ENCODE data around the gene LMBR1. TPM values are rescaled to one million over a fixed set of nuclear protein-coding genes. Genes with fewer than 3 reads are reported as not detected.

The LMBR1 gene
- total and polyA plus RNA-seq, 2 of the 13 experiments (the other 11 are each of a cell fraction or from before 2014, with no cell fraction given) = 20.9 to 39.6 TPM

- TF ChIP-seq, protein P1, sequence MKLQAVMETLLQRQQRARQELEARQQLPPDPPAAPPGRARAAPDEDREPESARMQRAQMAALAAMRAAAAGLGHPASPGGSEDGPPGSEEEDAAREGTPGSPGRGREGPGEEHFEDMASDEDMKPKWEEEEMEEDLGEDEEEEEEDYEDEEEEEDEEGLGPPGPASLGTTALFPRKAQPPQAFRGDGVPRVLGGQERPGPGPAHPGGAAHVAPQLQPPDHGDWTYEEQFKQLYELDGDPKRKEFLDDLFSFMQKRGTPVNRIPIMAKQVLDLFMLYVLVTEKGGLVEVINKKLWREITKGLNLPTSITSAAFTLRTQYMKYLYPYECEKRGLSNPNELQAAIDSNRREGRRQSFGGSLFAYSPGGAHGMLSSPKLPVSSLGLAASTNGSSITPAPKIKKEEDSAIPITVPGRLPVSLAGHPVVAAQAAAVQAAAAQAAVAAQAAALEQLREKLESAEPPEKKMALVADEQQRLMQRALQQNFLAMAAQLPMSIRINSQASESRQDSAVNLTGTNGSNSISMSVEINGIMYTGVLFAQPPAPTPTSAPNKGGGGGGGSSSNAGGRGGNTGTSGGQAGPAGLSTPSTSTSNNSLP (IDR thresholded peaks at IDR 0.05; ENCODE audit: low read depth, low read length) = no peak
- TF ChIP-seq NFE2L2 (IDR thresholded peaks at IDR 0.05; ENCODE audit: low read length) = no peak
- no peak for TF ChIP-seq SIX4 (CRISPR knock-in tag; IDR thresholded peaks at IDR 0.05)
- no peak; the same call in 1 of the 2 replicates for TF ChIP-seq NFE2L1 (CRISPR knock-in tag; IDR thresholded peaks at IDR 0.05; ENCODE audit: borderline replicate concordance)
- TF ChIP-seq, protein P2, sequence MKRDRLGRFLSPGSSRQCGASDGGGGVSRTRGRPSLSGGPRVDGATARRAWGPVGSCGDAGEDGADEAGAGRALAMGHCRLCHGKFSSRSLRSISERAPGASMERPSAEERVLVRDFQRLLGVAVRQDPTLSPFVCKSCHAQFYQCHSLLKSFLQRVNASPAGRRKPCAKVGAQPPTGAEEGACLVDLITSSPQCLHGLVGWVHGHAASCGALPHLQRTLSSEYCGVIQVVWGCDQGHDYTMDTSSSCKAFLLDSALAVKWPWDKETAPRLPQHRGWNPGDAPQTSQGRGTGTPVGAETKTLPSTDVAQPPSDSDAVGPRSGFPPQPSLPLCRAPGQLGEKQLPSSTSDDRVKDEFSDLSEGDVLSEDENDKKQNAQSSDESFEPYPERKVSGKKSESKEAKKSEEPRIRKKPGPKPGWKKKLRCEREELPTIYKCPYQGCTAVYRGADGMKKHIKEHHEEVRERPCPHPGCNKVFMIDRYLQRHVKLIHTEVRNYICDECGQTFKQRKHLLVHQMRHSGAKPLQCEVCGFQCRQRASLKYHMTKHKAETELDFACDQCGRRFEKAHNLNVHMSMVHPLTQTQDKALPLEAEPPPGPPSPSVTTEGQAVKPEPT (CRISPR knock-in tag; IDR thresholded peaks at IDR 0.05; ENCODE audit: low read depth) = peak; percentile 100
- TF ChIP-seq, protein P3, sequence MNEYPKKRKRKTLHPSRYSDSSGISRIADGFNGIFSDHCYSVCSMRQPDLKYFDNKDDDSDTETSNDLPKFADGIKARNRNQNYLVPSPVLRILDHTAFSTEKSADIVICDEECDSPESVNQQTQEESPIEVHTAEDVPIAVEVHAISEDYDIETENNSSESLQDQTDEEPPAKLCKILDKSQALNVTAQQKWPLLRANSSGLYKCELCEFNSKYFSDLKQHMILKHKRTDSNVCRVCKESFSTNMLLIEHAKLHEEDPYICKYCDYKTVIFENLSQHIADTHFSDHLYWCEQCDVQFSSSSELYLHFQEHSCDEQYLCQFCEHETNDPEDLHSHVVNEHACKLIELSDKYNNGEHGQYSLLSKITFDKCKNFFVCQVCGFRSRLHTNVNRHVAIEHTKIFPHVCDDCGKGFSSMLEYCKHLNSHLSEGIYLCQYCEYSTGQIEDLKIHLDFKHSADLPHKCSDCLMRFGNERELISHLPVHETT (CRISPR knock-in tag; conservative IDR thresholded peaks at IDR 0.05) = no peak; the same call in 1 of the 2 replicates
- TF ChIP-seq NFKBIZ (CRISPR knock-in tag; IDR thresholded peaks at IDR 0.05) = no peak
- no peak for TF ChIP-seq ZKSCAN5 (CRISPR knock-in tag; IDR thresholded peaks at IDR 0.05)
- TF ChIP-seq PRDM4 (CRISPR knock-in tag; IDR thresholded peaks at IDR 0.05; ENCODE audit: borderline replicate concordance) = no peak
- TF ChIP-seq GABPB1 (CRISPR knock-in tag; IDR thresholded peaks at IDR 0.05) = peak; percentile 76
- no peak for TF ChIP-seq ARNT (IDR thresholded peaks at IDR 0.05)
- TF ChIP-seq GTF2F1 (IDR thresholded peaks at IDR 0.05; ENCODE audit: low read length) = no peak
- TF ChIP-seq, protein P4, sequence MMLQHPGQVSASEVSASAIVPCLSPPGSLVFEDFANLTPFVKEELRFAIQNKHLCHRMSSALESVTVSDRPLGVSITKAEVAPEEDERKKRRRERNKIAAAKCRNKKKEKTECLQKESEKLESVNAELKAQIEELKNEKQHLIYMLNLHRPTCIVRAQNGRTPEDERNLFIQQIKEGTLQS (CRISPR knock-in tag; IDR thresholded peaks at IDR 0.05) = no peak
- 0 out of 2 replicates have a peak, but pooled peaks have one; percentile 46 for TF ChIP-seq ZNF598 (CRISPR knock-in tag; IDR thresholded peaks at IDR 0.05; ENCODE audit: borderline replicate concordance)
- TF ChIP-seq RAD21 (CRISPR knock-in tag; IDR thresholded peaks at IDR 0.05) = peak; percentile 38; the same call in 1 of the 2 replicates
- no peak for TF ChIP-seq TCF7 (IDR thresholded peaks at IDR 0.05; ENCODE audit: low read depth)
- peak; percentile 23 for TF ChIP-seq ZNF781 (CRISPR knock-in tag; IDR thresholded peaks at IDR 0.05; ENCODE audit: borderline replicate concordance, not compliant biosample characterization)
- TF ChIP-seq, protein P5, sequence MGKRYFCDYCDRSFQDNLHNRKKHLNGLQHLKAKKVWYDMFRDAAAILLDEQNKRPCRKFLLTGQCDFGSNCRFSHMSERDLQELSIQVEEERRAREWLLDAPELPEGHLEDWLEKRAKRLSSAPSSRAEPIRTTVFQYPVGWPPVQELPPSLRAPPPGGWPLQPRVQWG (CRISPR knock-in tag; IDR thresholded peaks at IDR 0.05; ENCODE audit: borderline replicate concordance, low read depth) = no peak
- TF ChIP-seq ZNF367 (CRISPR knock-in tag; IDR thresholded peaks at IDR 0.05; ENCODE audit: borderline replicate concordance) = no peak
- no peak for TF ChIP-seq ATAD3A (CRISPR knock-in tag; IDR thresholded peaks at IDR 0.05)
- TF ChIP-seq, protein P6, sequence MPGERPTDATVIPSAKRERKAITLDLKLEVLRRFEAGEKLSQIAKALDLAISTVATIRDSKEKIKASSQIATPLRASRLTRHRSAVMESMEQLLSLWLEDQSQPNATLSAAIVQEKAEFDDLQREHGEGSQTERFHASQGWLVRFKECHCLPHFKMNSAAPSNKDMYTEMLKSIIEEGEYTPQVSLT (CRISPR knock-in tag; IDR thresholded peaks at IDR 0.05; ENCODE audit: borderline replicate concordance, low read depth) = no peak
Observed at GRCh38 chr7:156892821-156893706, at the start of gene LMBR1 (continued).

All from HepG2 (cell line).